ENCODE results near the gene CHD3.

The CHD3 gene

DNA sequence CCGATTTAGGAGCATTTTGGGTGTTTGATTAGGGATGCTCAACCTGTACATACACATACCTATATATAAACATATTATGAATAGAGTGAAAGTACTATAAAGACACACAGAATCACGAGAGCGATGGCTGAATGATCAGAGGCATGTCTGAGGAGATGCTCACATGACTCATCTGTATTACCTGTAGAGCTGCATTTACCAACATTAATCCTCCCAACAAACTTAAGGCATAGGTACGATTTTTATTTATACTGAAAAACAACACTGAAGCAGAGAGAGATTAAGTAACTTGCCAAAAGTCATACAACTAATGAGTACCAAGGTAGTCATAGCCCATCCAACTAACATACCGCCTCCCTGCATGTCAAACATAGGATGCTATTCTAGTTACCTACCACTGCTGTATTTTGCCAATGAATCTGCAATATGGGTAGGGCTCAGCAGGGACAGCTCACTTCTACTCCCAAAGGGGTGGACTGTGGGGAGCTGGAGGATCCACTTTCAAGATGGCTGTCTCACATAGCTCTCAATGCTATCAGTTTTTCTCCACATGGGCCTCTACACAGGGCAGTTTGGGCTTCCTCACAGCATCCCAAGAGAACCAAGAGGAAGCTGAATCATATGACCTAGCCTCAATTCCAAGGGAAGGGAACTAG lies 23.5 kb upstream of the CHD3 start:
- H3K27me3 ChIP-seq (ENCODE audit: insufficient read depth, low read length): no peaks in the 10 kb centered on the region
- H3K4me3 ChIP-seq (ENCODE audit: low read length): no peak overlapping the region
- peaks cover 28% of the 10 kb centered on the region for H3K36me3 ChIP-seq (ENCODE audit: insufficient read depth, low read length)
- H3K9me3 ChIP-seq (ENCODE audit: low read length): no peaks in the 10 kb centered on the region
- H2AFZ ChIP-seq (ENCODE audit: low read depth, low read length): no peak overlapping the region
- H3K4me1 ChIP-seq (ENCODE audit: insufficient read depth, low read length): no peaks in the 10 kb centered on the region

DNA sequence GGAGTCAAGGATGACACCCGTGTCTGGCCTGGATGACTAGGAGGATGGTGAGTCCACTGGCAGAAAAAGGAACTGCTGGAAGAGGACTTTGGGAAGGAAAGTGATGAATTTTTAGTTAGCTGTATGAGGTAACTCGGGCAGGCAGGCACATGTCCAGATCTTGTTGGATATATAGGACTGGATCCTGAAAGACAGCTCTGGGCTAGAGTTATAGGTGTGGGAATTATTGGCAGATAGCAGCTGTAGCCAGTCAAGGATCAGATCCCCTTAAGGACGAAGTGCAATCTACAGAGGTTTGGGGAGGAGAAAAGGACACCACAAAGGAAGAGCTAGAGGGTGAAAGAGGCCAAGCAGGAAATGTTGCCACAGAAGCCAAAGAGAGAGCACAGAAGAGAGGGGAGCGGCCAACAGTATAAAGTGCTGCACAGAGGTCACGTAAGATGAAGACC lies 20.7 kb upstream of the CHD3 start:
- Histone ChIP-seq H3K4me3 (ENCODE audit: low read length) (no peak overlapping the region), H2AFZ (ENCODE audit: low read depth, low read length) (no peak overlapping the region), H3K36me3 (ENCODE audit: insufficient read depth, low read length) (peaks cover 31% of the 10 kb centered on the region), H3K9me3 (ENCODE audit: low read length) (no peaks in the 10 kb centered on the region), H3K27me3 (ENCODE audit: insufficient read depth, low read length) (no peaks in the 10 kb centered on the region), H3K4me1 (ENCODE audit: insufficient read depth, low read length) (no peaks in the 10 kb centered on the region)

DNA sequence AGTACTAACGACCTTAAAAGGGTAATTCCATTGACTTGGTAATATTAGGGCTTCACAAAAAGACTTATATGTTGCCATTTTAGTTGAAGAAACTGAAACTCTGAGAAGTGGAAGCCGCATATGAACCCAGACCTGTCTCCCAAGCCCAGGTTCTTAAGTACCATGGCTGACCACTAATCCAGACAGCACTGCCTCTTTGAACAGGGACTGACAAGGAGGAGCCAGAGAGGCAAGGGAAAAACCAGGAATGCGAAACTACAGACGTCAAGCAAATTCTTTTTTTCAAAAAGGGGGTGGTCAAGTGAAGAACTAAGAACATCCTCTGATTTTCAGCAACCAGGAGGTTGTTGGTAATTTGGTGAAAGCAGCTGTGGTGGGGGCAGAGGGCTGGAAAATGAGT lies 15.5 kb upstream of the CHD3 start:
- H3K27me3 ChIP-seq (ENCODE audit: insufficient read depth, low read length): no peaks in the 10 kb centered on the region
- peaks cover 28% of the 10 kb centered on the region for H3K36me3 ChIP-seq (ENCODE audit: insufficient read depth, low read length)
- H3K4me1 ChIP-seq (ENCODE audit: insufficient read depth, low read length): no peaks in the 10 kb centered on the region
- no peak overlapping the region for H2AFZ ChIP-seq (ENCODE audit: low read depth, low read length)
- no peak overlapping the region for H3K4me3 ChIP-seq (ENCODE audit: low read length)
- no peaks in the 10 kb centered on the region for H3K9me3 ChIP-seq (ENCODE audit: low read length)

DNA sequence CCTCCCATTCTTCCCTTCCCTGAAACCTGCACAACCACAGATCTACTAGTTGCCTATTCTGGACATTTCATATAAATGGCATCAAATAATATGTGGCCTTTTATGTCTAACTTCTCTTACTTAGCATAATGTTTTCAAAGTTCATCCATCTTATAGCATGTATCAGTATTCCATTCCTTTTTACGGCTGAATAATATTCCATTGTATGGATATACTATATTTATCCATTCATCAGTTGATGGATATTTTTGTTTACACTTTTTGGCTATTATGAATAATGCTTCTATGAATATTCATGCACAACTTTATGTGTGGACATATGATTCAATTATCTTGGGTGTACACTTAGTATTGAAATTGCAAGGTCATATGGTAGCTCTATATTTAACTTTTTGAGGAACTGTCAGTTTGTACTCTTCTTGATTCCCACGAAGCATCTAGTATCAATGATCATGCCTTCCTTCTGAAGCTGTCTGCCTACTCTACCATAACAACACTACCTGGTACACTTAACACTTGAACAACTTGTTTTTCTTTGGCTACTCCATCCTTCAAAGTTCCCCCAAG lies 12.7 kb upstream of the CHD3 start:
- Histone ChIP-seq H3K9me3 (ENCODE audit: low read length) (no peaks in the 10 kb centered on the region), H3K4me1 (ENCODE audit: insufficient read depth, low read length) (no peaks in the 10 kb centered on the region), H2AFZ (ENCODE audit: low read depth, low read length) (no peak overlapping the region), H3K27me3 (ENCODE audit: insufficient read depth, low read length) (no peaks in the 10 kb centered on the region), H3K4me3 (ENCODE audit: low read length) (no peak overlapping the region), H3K36me3 (ENCODE audit: insufficient read depth, low read length) (peaks cover 36% of the 10 kb centered on the region)

DNA sequence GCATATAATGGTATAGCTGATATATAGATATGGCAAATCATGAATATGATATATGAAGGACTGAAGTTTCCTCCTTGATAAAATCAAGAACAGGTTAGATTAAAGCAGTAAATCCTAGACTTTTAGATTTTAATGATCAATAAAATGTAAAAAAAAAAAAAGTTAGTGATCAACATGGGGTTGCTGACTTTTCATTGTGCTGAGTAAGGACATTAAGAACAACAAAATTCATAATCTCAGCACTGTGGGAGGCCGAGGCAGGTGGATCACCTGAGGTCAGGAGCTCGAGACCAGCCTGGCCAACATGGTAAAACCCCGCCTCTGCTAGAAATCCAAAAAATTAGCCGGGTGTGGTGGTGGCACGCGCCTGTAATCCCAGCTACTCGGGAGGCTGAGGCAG lies 10.4 kb upstream of the CHD3 start:
- Histone ChIP-seq H3K36me3 (ENCODE audit: insufficient read depth, low read length) (peaks cover 44% of the 10 kb centered on the region), H3K27me3 (ENCODE audit: insufficient read depth, low read length) (no peaks in the 10 kb centered on the region), H3K9me3 (ENCODE audit: low read length) (no peaks in the 10 kb centered on the region), H3K4me1 (ENCODE audit: insufficient read depth, low read length) (peaks cover 12% of the 10 kb centered on the region), H3K4me3 (ENCODE audit: low read length) (no peak overlapping the region), H2AFZ (ENCODE audit: low read depth, low read length) (no peak overlapping the region)

DNA sequence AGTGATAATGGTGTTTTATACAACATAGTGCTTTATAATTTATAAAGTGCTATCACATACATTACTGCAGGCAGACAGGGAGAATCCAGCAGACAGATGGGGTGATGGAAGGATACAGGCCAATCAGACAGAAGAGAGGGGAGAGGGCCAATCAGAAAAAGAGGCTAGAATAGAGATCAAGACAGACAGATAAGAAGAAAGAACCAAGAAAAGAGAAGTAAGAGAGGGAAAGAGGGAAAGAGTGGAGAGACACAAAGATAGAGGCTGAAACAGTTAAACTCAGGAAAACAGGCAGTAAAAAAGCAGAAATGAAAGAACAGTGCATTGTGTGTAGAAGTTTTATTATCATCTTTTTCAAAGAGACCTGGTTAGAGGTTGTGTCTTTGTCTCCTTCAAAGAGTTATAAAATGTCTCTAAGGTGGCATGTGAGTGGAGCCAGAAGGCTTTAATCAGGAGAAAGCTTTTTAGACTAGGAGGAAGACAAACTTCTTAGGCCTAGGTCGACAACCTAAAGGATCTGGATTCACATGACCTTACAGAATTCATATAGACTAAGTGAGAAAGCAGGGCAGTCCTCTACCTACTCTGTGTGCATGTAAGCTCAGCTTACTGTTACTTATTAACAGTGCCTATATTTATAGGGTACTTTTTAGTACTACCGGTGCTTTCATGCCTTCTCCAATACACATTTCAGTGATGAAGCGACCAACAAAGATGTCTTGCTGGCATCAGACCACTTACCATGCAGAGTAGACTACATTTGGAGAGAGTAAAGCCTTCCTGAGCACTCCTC lies 8.3 kb upstream of the CHD3 start:
- Histone ChIP-seq H3K27me3 (ENCODE audit: insufficient read depth, low read length) (no peaks in the 10 kb centered on the region), H3K4me3 (ENCODE audit: low read length) (no peak overlapping the region)

DNA sequence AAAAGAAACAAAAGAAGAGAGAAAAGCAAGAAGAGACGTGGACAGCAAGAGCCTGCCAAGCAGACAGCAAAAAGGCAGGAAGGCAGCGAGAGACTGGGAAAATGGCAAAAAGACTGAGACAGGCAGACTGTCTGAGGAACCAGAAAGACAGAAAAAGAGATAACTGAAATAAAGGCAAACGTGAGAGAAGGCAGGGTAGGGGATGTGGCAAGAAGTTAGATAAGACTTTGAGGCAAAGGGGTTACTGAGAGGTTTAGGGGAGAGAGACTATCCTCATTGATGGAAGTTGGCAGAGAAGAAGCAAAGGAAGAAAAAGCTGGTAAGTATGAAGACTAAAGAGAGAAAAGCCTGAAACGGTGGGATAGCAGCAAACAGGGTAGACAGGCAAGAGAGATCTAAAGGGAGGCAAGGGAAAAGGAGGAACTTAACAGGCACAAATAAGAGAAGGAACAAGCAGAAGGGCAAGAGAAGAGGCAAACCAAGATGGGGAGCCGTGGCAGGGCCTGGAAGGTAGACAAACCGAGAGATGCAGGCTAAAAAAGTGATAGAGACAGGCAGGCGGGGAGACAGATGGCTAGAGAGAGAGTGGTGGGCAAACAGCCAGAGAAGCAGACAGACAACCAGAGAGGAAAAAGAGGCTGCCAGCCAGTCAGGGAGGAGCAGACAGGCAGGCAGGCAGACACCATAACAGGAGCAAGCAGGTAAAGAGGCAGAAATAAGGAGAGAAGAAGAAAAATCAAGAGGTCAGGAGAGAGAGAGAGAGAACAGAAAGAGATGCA lies 7.1 kb upstream of the CHD3 start:
- no peaks in the 10 kb centered on the region for H3K9me3 ChIP-seq (ENCODE audit: low read length)
- H2AFZ ChIP-seq (ENCODE audit: low read depth, low read length): no peak overlapping the region
- peaks cover 32% of the 10 kb centered on the region for H3K36me3 ChIP-seq (ENCODE audit: insufficient read depth, low read length)
- H3K4me1 ChIP-seq (ENCODE audit: insufficient read depth, low read length): peaks cover 22% of the 10 kb centered on the region
- no peak overlapping the region for H3K4me3 ChIP-seq (ENCODE audit: low read length)
- no peaks in the 10 kb centered on the region for H3K27me3 ChIP-seq (ENCODE audit: insufficient read depth, low read length)

More for the DNA sequence above, 8.3 kb upstream of the CHD3 start:
- Histone ChIP-seq H3K4me1 (ENCODE audit: insufficient read depth, low read length) (peaks cover 18% of the 10 kb centered on the region), H3K9me3 (ENCODE audit: low read length) (no peaks in the 10 kb centered on the region), H3K36me3 (ENCODE audit: insufficient read depth, low read length) (peaks cover 40% of the 10 kb centered on the region), H2AFZ (ENCODE audit: low read depth, low read length) (no peak overlapping the region)

DNA sequence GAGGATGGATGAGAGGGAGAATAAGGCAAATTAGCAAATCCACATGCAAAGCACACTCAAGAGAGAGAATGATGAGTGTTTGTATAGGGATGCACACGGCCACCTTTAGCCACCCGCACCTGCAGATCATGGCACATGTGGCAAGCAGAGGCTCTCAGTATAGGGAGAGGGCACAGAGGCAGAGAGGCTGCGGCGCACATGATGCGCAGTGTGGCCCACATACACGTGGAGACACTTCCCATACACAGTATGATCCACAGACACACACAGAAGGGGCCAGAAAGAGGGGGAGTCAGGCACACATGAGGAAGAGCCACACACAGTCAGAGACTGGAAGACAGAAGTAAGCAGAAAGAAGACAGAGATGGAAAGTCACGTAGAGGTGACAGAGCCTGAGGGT lies 6.5 kb upstream of the CHD3 start:
- Histone ChIP-seq H3K36me3 (ENCODE audit: insufficient read depth, low read length) (peaks cover 32% of the 10 kb centered on the region), H3K9me3 (ENCODE audit: low read length) (no peaks in the 10 kb centered on the region), H2AFZ (ENCODE audit: low read depth, low read length) (no peak overlapping the region), H3K4me1 (ENCODE audit: insufficient read depth, low read length) (peaks cover 27% of the 10 kb centered on the region), H3K27me3 (ENCODE audit: insufficient read depth, low read length) (no peaks in the 10 kb centered on the region), H3K4me3 (ENCODE audit: low read length) (no peak overlapping the region)

DNA sequence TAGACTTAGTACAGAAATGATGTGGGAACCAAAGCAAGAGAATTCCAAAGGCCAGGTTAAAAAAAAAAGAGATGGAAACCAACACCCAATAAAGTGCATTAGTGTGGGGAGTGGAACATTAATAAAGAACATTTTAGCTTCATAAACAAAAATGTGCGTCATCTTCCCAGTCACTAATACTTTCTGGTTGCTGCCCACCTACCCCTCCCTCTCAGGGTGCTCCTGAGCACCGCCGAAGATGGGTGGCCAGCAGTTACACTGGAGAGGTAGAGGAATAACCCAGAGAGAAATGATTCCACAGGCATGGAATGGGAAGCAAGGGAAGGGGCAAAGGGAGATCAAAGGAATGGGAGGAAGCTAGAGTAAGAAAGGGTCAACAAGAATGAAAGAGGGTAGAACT lies 6.0 kb upstream of the CHD3 start:
- Histone ChIP-seq H3K9me3 (ENCODE audit: low read length) (no peaks in the 10 kb centered on the region), H2AFZ (ENCODE audit: low read depth, low read length) (no peak overlapping the region), H3K27me3 (ENCODE audit: insufficient read depth, low read length) (no peaks in the 10 kb centered on the region), H3K4me1 (ENCODE audit: insufficient read depth, low read length) (peaks cover 30% of the 10 kb centered on the region), H3K36me3 (ENCODE audit: insufficient read depth, low read length) (peaks cover 32% of the 10 kb centered on the region), H3K4me3 (ENCODE audit: low read length) (no peak overlapping the region)

DNA sequence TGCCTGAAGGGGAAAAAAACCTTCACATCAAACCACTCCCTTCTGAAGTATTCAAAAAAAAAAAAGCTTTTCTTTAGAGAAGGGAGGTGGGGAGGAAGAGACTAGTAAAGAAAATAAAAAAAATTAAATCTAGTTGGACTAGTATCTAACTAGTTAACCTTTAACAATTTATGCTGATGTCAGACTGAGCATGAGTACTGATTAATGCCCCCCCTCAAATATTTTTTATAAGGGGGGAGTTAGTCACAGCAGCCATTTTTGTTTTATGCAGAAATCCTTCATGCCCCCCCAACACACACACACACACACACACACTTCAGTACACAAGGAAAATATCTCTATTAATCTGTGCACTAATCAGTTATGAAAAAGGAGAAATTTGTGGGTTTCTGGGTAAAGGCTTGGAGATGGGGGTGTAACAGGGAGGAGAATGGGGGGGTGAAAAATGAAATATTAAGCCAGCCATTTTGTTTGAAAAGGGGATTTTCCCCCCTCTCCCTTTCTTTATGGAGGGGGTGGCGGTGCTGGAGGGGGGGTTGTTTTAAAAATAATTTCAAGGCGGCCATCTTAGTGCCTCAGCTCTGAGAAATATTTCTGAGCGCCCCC lies 4.7 kb upstream of the CHD3 start:
- H3K36me3 ChIP-seq (ENCODE audit: insufficient read depth, low read length): peaks cover 32% of the 10 kb centered on the region
- no peak overlapping the region for H2AFZ ChIP-seq (ENCODE audit: low read depth, low read length)
- peak overlapping the region; percentile 33 for H3K4me3 ChIP-seq (ENCODE audit: low read length)
- H3K9me3 ChIP-seq (ENCODE audit: low read length): no peaks in the 10 kb centered on the region
- H3K27me3 ChIP-seq (ENCODE audit: insufficient read depth, low read length): no peaks in the 10 kb centered on the region
- peaks cover 43% of the 10 kb centered on the region for H3K4me1 ChIP-seq (ENCODE audit: insufficient read depth, low read length)

DNA sequence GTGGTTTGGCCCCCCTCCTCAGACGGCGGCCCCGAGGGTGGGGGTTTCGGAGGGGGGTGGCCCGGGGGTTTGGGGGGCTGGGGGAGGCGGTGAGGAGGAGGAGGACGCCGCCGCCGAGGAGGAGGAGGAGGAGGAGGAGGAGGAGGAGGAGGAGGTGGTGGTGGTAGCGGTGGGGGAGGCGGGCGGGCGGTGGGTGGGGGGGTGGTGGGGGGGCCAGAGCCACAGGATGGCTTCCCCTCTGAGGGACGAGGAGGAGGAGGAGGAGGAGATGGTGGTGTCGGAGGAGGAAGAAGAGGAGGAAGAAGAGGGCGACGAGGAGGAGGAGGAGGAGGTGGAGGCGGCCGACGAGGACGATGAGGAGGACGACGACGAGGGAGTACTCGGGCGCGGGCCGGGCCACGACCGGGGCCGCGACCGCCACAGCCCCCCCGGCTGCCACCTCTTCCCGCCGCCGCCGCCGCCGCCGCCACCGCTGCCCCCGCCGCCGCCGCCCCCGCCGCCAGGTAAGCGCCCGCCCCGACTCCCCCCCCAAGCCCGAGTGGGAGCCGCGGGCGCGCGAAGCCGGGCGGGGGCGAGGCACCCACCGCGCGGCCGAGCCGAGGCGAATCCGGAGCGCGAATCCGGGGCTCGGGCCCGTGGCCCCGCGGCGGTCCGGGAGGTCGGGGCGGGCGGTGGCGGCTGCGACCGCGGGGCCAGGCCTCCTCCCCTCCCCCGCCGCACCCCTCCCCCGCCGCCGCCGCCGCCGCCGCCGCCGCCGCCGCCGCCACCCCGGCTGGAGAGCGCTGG lies 3.8 kb upstream of the CHD3 start:
- Histone ChIP-seq H3K4me1 (ENCODE audit: insufficient read depth, low read length) (peaks cover 52% of the 10 kb centered on the region), H3K4me3 (ENCODE audit: low read length) (peak overlapping the region; percentile 55), H2AFZ (ENCODE audit: low read depth, low read length) (no peak overlapping the region), H3K9me3 (ENCODE audit: low read length) (no peaks in the 10 kb centered on the region), H3K36me3 (ENCODE audit: insufficient read depth, low read length) (peaks cover 25% of the 10 kb centered on the region), H3K27me3 (ENCODE audit: insufficient read depth, low read length) (no peaks in the 10 kb centered on the region)
